ENCODE data around the gene TRERF1.
"Not testable (repeated sequence)": the region's sequence is repeated elsewhere in the genome, so short reads cannot be mapped to it uniquely, and the experiment has no call there.

Gene TRERF1

DNA sequence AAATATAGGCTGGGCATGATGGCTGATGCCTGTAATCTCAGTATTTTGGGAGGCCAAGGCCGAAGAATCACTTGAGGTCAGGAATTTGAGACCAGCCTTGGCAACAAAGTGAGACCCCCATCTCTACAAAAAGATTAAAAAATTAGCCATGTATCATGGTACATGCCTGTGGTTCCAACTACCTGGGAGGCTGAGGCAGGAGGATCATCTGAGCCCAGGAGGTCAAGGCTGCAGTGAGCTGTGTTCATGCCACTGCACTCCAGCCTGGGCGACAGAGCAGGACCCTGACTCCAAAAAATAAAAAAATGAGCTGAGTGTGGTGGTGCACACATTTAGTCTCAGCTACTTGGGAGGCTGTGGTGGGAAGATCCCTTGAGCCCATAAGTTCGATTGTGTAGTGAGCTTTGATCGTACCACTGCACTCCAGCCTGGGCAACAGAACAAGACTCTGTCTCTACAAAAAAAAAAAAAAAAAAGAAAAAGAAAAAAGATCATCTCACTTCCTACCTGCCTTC is 246.9 kb downstream of the TRERF1 start:
- Mint-ChIP-seq H3K4me1 (ENCODE audit: low read depth) (peaks cover 11% of the 10 kb centered on the region), H3K27ac (no peak overlapping the region), H3K9me3 (peaks cover 3% of the 10 kb centered on the region), H3K36me3 (ENCODE audit: low read depth) (peaks cover 77% of the 10 kb centered on the region), H3K4me3 (no peak overlapping the region), H3K27me3 (no peaks in the 10 kb centered on the region)
- DNase-seq: no peak

DNA sequence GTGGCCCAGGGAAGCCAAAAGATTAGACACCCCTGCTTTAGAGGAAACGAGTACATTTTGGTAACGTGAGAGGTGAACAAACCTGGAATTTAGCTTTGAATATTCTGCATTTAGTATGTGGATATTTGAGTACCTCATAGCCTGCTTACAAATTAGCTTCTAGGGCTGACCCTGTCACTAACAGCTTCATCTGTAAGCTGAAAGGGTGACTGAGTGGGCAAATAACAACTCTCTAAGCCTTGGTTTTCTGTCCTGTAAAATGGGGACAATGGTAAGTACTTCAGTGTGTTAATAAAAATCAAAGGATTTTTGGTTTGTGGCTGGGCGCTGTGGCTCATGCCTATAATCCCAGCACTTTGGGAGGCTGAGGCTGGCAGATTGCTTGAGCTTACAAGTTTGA is 248.5 kb downstream of the TRERF1 start:
- peaks cover 68% of the 10 kb centered on the region for H3K36me3 Mint-ChIP-seq (ENCODE audit: low read depth)
- H3K27ac Mint-ChIP-seq: no peak overlapping the region
- peaks cover 9% of the 10 kb centered on the region for H3K4me1 Mint-ChIP-seq (ENCODE audit: low read depth)
- no peak overlapping the region for H3K4me3 Mint-ChIP-seq
- no peaks in the 10 kb centered on the region for H3K27me3 Mint-ChIP-seq
- H3K9me3 Mint-ChIP-seq: peaks cover 4% of the 10 kb centered on the region
- no peak for DNase-seq

DNA sequence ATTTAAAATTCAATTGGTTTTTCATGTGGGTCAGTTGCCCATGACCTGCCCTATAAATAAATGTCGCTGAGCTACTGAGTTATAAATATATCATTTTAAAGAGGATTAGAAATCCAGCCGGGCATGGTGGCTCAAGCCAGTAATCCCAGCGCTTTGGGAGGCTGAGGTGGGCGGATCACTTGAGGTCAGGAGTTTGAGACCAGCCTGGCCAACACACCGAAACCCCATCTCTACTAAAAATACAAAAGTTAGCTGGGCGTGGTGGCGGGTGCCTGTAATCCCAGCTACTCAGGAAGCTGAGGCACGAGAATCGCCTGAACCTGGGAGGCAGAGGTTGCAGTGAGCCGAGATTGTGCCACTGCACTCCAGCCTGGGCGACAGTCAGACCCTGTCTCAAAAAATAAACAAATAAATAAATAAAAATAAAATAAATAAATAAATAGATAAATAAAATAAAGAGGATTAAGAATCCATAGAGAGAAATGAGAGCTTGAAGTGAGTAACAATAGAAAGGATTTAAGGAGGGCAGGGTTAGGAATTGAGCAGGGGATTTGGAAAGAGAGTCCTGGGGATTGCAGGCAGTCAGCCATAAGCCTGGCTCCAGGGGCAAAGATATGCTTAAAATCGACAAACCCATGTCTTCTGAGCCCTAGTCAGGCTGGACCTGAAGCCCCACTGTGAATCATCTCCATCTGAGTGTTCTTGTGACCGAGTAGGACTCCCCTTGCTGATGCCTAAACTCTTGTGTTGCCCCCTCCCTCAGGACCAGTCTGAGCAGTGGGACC is 249.4 kb downstream of the TRERF1 start:
- peaks cover 59% of the 10 kb centered on the region for H3K36me3 Mint-ChIP-seq (ENCODE audit: low read depth)
- H3K4me1 Mint-ChIP-seq (ENCODE audit: low read depth); H3K27ac Mint-ChIP-seq; H3K9me3 Mint-ChIP-seq; H3K4me3 Mint-ChIP-seq; H3K27me3 Mint-ChIP-seq; DNase-seq: not testable (repeated sequence)

DNA sequence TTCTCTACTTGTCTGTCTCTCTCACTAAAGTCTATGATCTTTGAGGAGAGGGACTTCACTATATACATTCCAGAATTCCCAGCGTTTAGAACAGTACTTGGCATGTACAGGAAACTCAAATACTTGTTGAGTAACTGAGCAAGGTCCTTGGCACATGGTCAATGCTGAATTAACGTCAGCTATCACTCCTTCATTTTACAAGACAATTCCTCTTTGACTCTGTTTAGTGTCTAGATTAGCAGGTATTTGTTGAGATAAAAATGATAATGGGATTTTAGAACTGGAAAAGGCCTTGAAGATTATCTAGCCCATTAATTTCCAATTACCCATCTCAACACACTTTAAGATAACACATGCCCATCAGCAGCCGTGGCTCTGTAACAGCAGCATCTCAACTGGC is 250.3 kb downstream of the TRERF1 start:
- Mint-ChIP-seq H3K36me3 (ENCODE audit: low read depth) (peaks cover 50% of the 10 kb centered on the region), H3K4me3 (no peak overlapping the region), H3K9me3 (peaks cover 4% of the 10 kb centered on the region), H3K27me3 (no peaks in the 10 kb centered on the region), H3K27ac (no peak overlapping the region), H3K4me1 (ENCODE audit: low read depth) (peaks cover 3% of the 10 kb centered on the region)
- no peak for DNase-seq

DNA sequence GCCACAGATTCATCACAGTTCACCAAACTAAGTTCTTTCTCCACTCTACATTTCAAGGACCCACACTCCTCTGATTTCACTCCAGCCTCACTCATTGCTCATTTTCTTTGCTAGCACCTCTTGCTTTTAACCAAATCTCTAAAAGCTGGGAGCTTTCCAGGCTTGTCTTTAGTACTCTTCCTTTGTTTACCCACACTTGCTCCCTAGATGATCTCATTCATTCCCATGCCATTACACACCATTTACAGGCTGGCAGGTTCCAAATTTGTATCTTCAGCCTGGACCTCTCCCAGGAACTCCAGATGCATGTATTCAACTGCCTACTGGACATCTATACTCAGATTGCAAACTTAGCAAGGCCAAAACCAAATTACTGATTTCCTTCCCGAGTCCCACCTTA is 251.7 kb downstream of the TRERF1 start:
- no peak for DNase-seq

DNA sequence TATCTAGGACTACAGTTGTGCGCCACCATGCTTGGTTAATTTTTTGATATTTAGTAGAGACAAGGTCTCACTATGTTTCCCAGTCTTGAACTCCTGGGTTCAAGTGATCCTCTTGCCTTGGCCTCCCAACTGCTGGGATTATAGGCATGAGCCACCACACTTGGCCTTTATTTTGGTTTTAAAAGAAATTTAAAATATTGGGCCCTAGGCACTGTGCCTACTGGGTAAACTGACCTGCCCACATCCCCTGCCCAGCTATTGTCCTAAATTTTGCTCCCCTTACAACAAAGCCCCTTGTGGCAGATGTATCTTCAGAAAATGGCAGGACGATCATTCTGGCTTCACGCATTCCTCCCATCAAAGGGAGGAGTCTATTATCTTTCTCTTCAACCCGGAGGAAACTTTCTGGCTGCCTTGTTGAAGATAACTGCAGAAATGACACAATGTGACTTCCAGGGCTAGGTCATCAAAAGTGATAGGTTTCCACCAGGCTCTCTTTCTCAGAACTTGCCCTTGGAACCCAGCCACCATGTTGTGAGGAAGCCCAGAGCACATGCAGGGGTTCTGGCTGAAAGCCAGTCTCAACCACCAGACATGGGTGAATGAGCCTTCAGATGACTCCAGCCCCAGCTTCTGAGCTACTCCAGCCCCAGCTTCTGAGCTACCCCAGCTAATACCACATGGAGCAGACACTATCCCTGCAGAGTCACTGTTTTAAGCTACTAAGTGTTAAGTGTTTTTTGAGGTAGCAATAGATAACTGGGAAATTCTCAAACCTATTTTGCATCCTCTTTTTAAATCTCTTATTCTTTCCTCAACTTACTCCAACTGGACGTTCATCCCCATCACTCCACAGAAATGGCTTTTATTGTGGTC is 252.4 kb downstream of the TRERF1 start:
- Mint-ChIP-seq H3K27me3 (no peaks in the 10 kb centered on the region), H3K27ac (no peak overlapping the region), H3K9me3 (peaks cover 4% of the 10 kb centered on the region), H3K36me3 (ENCODE audit: low read depth) (peaks cover 34% of the 10 kb centered on the region), H3K4me3 (no peak overlapping the region), H3K4me1 (ENCODE audit: low read depth) (peaks cover 3% of the 10 kb centered on the region)
- no peak for DNase-seq

More for the DNA sequence above, 251.7 kb downstream of the TRERF1 start:
- peaks cover 3% of the 10 kb centered on the region for H3K4me1 Mint-ChIP-seq (ENCODE audit: low read depth)
- H3K4me3 Mint-ChIP-seq: no peak overlapping the region
- H3K27ac Mint-ChIP-seq: no peak overlapping the region
- H3K36me3 Mint-ChIP-seq (ENCODE audit: low read depth): peaks cover 41% of the 10 kb centered on the region
- peaks cover 4% of the 10 kb centered on the region for H3K9me3 Mint-ChIP-seq
- H3K27me3 Mint-ChIP-seq: no peaks in the 10 kb centered on the region

DNA sequence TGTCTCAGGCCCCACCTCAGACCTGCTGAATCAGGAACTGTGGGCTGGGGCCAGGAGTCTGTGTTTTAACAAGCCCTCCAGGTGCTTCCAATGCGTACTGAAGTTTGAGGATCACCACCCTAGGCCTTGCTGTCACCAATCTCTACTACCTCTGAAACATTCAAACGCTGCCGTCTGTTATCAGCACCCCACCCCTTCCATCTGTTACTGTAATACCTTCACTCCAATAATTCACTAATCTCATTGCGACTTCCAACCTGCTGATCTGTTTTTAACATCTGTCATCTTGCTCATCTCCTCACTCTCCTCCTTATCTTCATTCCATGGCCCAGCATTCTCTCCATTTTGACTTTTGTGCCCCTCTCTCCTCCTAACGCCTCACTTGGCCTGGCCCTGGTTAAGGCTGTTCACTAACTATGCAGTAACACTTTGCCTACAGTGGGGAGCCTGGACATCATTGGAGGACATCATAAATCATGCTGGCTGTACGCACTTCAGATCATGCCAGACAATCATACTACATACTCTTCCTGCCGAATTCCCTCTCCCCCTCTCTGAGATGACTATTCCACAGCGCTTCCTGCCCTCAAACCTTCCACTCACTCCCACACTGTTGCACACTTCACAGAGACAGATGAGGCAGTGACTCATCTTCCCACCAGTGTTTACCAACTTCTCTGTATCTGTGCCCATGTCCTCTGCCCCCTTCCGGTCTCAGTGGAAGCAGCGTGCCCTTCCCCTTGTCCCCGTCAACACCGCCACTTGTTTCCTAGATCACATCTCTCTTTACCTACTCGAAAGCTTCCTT is 254.0 kb downstream of the TRERF1 start:
- DNase-seq: no peak
- no peak overlapping the region for H3K27ac Mint-ChIP-seq
- H3K4me3 Mint-ChIP-seq: no peak overlapping the region
- H3K9me3 Mint-ChIP-seq: peaks cover 4% of the 10 kb centered on the region
- H3K36me3 Mint-ChIP-seq (ENCODE audit: low read depth): peaks cover 24% of the 10 kb centered on the region
- peaks cover 3% of the 10 kb centered on the region for H3K4me1 Mint-ChIP-seq (ENCODE audit: low read depth)
- H3K27me3 Mint-ChIP-seq: no peaks in the 10 kb centered on the region

DNA sequence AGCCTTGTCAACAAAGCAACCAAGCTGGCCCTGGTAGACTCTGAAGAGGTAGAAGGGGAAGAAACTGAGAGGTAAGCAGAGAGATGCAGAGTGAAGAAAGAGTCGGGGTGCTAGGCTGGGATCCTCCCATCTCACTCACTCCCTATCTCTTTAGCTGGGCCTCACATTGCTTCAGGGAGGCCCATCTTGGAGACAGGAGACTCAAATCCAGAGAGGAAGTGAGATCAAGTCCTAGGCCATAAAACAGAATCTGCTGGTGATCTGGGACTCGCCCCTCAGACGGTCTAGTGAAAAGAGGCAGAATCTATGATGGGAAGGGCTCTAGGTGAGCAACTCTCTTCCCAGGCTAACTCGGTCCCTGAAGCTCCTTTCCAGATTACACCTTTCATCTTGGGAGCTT is 256.3 kb downstream of the TRERF1 start:
- Mint-ChIP-seq H3K27me3 (no peaks in the 10 kb centered on the region), H3K36me3 (ENCODE audit: low read depth) (peaks cover 14% of the 10 kb centered on the region), H3K27ac (no peak overlapping the region), H3K4me3 (no peak overlapping the region), H3K9me3 (peaks cover 4% of the 10 kb centered on the region), H3K4me1 (ENCODE audit: low read depth) (peaks cover 3% of the 10 kb centered on the region)
- no peak for DNase-seq

DNA sequence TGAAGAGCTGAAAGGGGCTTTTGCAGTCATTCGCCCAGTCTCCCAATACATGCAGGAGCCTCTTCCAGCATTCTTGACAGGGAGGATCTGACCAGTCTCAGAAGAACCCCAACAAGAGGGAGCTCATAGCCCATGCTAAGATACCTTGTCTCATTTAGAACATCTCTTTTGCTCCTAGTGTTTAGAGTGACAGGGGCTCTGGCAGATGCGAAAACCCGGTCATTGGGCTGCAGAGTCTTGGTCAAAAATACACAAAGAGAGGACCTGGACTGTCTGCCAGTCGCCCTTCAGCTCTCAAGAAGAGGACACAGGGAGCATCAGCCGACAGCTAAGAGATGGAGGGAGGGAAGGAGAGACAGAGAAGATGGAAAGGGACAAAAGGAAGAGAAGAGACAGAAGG is 257.7 kb downstream of the TRERF1 start:
- H3K36me3 Mint-ChIP-seq (ENCODE audit: low read depth): peaks cover 2% of the 10 kb centered on the region
- no peaks in the 10 kb centered on the region for H3K27me3 Mint-ChIP-seq
- no peaks in the 10 kb centered on the region for H3K4me1 Mint-ChIP-seq (ENCODE audit: low read depth)
- H3K9me3 Mint-ChIP-seq: no peaks in the 10 kb centered on the region
- no peak for DNase-seq
- H3K4me3 Mint-ChIP-seq: no peak overlapping the region
- no peak overlapping the region for H3K27ac Mint-ChIP-seq

DNA sequence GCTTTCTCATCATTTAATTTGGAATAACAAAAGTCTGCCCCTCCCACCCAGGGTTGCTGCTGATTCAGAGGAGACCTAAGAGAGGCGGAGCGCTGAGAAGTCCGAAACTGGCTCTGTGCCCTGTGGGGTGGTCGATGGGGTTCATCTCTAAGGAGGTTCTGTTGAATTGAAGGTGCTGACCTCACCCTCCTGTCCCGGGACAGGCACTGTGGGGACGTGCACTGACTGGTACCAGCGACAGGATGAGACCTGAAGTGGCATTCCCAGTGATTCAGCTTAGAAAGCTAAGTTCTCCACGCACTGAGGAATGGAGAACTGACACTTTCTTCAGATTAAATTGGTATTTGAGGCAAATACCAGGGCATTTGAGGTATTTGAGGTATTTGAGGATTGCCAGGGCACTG is 258.2 kb downstream of the TRERF1 start:
- no peak overlapping the region for H3K4me3 Mint-ChIP-seq
- no peaks in the 10 kb centered on the region for H3K27me3 Mint-ChIP-seq
- H3K9me3 Mint-ChIP-seq: no peaks in the 10 kb centered on the region
- H3K36me3 Mint-ChIP-seq (ENCODE audit: low read depth): peaks cover 2% of the 10 kb centered on the region
- H3K4me1 Mint-ChIP-seq (ENCODE audit: low read depth): no peaks in the 10 kb centered on the region
- DNase-seq: no peak
- H3K27ac Mint-ChIP-seq: no peak overlapping the region

DNA sequence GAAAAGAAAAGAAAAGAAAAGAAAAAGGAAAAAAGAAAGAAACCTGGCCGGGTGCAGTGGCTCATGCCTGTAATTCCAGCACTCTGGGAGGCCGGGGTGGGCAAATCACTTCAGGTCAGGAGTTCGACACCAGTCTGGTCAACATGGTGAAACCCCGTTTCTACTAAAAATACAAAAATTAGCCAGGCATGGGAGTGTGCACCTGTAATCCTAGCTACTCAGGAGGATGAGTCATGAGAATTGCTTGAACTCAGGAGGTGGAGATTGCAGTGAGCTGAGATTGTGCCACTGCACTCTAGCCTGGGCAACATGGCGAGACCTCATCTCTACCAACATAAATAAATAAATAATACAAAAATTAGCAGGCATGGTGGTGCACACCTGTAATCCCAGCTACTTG is 259.3 kb downstream of the TRERF1 start:
- not testable (repeated sequence) for H3K4me3 Mint-ChIP-seq, DNase-seq

DNA sequence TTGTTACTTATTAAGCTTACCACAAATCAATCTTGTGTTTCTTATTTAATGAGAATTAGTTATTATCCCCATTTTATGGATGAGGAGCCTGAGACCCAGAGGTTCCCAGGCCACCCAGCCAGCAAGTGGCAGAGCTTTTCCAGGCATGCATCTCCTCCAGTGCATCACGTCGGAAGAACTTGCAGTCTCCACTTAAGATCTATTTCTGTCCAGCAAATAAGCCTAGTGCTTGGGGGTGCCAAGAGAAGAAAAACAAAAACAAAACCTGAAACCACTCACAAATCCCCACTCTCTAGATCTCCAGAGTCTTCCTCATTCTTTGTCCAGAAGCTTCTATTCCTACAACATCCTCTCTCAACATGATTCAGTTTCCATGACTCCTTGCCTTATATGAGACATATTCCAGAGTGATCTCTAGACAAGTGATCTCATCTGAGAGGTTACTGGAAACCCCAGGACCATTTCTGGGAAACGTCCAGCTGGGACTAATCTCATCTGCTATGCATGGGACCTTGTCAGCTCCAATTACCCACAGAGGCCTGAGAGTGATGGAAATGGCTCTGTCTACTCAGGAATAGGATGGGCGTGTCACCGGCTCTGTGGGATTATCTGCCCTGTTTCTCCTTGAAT is 261.1 kb downstream of the TRERF1 start:
- Mint-ChIP-seq H3K4me3 (no peak overlapping the region), H3K27me3 (no peaks in the 10 kb centered on the region), H3K4me1 (ENCODE audit: low read depth) (no peaks in the 10 kb centered on the region), H3K36me3 (ENCODE audit: low read depth) (peaks cover 2% of the 10 kb centered on the region), H3K9me3 (no peaks in the 10 kb centered on the region), H3K27ac (no peak overlapping the region)
- no peak for DNase-seq

More for the DNA sequence above, 259.3 kb downstream of the TRERF1 start:
- not testable (repeated sequence) for H3K27ac Mint-ChIP-seq; H3K27me3 Mint-ChIP-seq; H3K9me3 Mint-ChIP-seq; H3K36me3 Mint-ChIP-seq (ENCODE audit: low read depth); H3K4me1 Mint-ChIP-seq (ENCODE audit: low read depth)

DNA sequence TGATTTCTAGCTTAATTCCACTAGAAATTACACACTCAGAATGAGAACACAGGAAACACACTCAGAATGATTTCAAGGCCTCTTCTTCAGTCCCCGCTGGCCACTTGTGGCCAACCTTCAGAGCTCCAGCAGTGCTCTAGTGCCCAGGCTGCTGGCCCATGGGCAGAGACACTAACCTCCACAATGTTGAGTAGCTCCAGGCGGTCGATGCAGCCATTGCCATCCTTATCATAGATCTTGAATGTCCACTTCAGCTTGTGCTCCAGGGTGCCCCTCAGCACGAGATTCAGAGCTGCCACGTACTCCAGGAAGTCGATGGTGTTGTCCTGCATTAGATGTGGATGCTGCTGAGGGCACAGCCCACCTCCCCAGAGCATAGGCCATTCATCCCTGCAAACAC is 263.3 kb downstream of the TRERF1 start:
- Mint-ChIP-seq H3K4me3 (no peak overlapping the region), H3K27me3 (no peaks in the 10 kb centered on the region), H3K36me3 (ENCODE audit: low read depth) (peaks cover 2% of the 10 kb centered on the region), H3K27ac (no peak overlapping the region), H3K9me3 (no peaks in the 10 kb centered on the region), H3K4me1 (ENCODE audit: low read depth) (no peaks in the 10 kb centered on the region)
- DNase-seq: no peak

DNA sequence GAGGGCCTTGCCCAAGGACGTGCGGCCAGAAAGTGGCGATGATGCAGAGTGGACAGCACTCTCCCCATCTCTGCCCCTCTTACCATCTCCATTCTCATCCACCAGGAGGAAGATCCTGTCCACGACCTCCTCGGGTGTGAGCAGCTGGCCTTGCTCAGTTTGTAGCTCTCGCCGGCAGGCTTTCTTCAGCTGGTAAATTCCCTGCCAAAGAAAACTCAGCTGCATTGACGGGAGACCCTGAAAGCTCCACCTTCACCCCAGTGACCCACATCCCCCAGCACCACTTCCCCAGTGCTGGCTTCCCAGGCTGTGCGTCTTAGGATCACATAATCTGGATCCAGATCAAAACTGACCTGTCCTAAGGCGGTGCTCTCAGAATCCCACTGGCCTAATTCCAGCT is 266.1 kb downstream of the TRERF1 start:
- no peaks in the 10 kb centered on the region for H3K9me3 Mint-ChIP-seq
- H3K4me3 Mint-ChIP-seq: no peak overlapping the region
- H3K4me1 Mint-ChIP-seq (ENCODE audit: low read depth): no peaks in the 10 kb centered on the region
- H3K27me3 Mint-ChIP-seq: peaks cover 2% of the 10 kb centered on the region
- no peak overlapping the region for H3K27ac Mint-ChIP-seq
- DNase-seq: no peak
- no peaks in the 10 kb centered on the region for H3K36me3 Mint-ChIP-seq (ENCODE audit: low read depth)
